ENCODE data around the gene MROH9. TPM values are rescaled to one million over a fixed set of nuclear protein-coding genes. Genes with fewer than 3 reads are reported as not detected.

Gene MROH9
- total and polyA plus RNA-seq, 9 of the 15 experiments (the other 6 are each of a cell fraction or from before 2014, with no cell fraction given), result not detected

- TF ChIP-seq CTCFL (IDR thresholded peaks at IDR 0.05; ENCODE audit: borderline replicate concordance, insufficient read depth, low read depth, low read length, poor library complexity, severe bottlenecking), result no peak
- no peak for TF ChIP-seq TCF7L2 (IDR thresholded peaks at IDR 0.05; ENCODE audit: low read depth, low read length)
- TF ChIP-seq GTF2B (IDR thresholded peaks at IDR 0.05; ENCODE audit: extremely low read depth, insufficient read length), result no peak
- TF ChIP-seq EZH2 (IDR thresholded peaks at IDR 0.05; ENCODE audit: borderline replicate concordance, low read depth, low read length), result no peak
- no peak for TF ChIP-seq ZNF592 (IDR thresholded peaks at IDR 0.05)
Observed at GRCh38 chr1:171019971-171020370, 84.6 kb downstream of the MROH9 start (continued).

Data from K562 (cell line).